ENCODE measurements around the gene ATG16L1. TPM values are rescaled to one million over a fixed set of nuclear protein-coding genes. Genes with fewer than 3 reads are reported as not detected.

Gene ATG16L1
- polyA plus RNA-seq, 1 donor from 2014 or later, result 67.6 TPM

DNA sequence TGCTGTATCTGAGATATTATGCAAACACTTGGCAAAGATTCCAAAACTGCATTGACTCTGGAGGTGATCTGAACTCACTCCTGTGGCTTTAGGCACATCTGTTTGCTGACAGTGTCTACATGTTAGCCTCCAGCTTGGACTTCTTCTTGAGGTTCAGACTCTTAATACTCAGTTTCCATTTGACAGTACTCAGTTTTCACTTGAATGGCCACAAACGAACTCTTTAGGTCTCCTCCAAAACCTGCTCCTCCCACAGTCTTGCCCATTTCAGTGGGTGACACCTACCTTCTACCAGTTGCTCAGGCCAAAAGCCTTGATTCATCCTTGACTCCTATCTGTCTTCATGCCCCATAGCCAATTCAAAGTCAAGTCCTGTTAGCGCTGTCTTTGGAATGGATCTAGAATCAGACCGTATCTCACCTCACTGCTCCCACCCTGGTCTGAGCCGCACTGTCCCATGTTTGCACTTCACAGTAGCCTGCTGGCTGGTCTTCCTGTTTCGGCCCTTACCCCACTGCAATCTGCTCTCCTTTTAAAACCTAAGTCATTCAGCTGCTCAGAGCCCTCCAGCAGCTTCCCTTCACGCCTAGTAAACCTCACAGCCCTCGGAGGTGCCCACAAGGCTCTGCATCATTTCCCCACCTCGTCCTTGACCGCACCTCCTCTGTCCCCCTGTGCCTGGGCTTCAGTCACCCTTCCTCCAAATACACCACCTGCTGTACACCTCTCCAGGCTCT lies 10.5 kb downstream of the ATG16L1 start:
- H3K79me2 ChIP-seq (replicated peaks; ENCODE audit: insufficient read depth, low read length), result no peaks in the 10 kb centered on the region
- H3K36me3 ChIP-seq (ENCODE audit: insufficient read depth, low read length), result no peaks in the 10 kb centered on the region
- H3K27ac ChIP-seq (ENCODE audit: low read length), result no peak overlapping the region
- H4K20me1 ChIP-seq (ENCODE audit: insufficient read depth), result no peaks in the 10 kb centered on the region
- H2AFZ ChIP-seq (ENCODE audit: low read depth, low read length), result no peak overlapping the region
- no peaks in the 10 kb centered on the region for H3K9me3 ChIP-seq (ENCODE audit: low read length)
- no peaks in the 10 kb centered on the region for H3K9me2 ChIP-seq (ENCODE audit: insufficient read depth, low read length)
- TF ChIP-seq EZH2 (IDR thresholded peaks at IDR 0.05; ENCODE audit: borderline replicate concordance, insufficient read depth, low read length, poor library complexity, severe bottlenecking), result no peak
- TF ChIP-seq TAF1 (IDR thresholded peaks at IDR 0.05; ENCODE audit: low read depth), result no peak
- no peak for TF ChIP-seq SMC3 (conservative IDR thresholded peaks at IDR 0.05; ENCODE audit: poor library complexity)
- TF ChIP-seq, protein P1, sequence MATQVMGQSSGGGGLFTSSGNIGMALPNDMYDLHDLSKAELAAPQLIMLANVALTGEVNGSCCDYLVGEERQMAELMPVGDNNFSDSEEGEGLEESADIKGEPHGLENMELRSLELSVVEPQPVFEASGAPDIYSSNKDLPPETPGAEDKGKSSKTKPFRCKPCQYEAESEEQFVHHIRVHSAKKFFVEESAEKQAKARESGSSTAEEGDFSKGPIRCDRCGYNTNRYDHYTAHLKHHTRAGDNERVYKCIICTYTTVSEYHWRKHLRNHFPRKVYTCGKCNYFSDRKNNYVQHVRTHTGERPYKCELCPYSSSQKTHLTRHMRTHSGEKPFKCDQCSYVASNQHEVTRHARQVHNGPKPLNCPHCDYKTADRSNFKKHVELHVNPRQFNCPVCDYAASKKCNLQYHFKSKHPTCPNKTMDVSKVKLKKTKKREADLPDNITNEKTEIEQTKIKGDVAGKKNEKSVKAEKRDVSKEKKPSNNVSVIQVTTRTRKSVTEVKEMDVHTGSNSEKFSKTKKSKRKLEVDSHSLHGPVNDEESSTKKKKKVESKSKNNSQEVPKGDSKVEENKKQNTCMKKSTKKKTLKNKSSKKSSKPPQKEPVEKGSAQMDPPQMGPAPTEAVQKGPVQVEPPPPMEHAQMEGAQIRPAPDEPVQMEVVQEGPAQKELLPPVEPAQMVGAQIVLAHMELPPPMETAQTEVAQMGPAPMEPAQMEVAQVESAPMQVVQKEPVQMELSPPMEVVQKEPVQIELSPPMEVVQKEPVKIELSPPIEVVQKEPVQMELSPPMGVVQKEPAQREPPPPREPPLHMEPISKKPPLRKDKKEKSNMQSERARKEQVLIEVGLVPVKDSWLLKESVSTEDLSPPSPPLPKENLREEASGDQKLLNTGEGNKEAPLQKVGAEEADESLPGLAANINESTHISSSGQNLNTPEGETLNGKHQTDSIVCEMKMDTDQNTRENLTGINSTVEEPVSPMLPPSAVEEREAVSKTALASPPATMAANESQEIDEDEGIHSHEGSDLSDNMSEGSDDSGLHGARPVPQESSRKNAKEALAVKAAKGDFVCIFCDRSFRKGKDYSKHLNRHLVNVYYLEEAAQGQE (IDR thresholded peaks at IDR 0.05; ENCODE audit: borderline replicate concordance), result no peak
- no peak for TF ChIP-seq EP300 (conservative IDR thresholded peaks at IDR 0.05; ENCODE audit: poor library complexity, severe bottlenecking)
- no peak for TF ChIP-seq POLR2AphosphoS5 (IDR thresholded peaks at IDR 0.05)
- no peak for TF ChIP-seq MXI1 (conservative IDR thresholded peaks at IDR 0.05; ENCODE audit: poor library complexity, severe bottlenecking)
- TF ChIP-seq, protein P2, sequence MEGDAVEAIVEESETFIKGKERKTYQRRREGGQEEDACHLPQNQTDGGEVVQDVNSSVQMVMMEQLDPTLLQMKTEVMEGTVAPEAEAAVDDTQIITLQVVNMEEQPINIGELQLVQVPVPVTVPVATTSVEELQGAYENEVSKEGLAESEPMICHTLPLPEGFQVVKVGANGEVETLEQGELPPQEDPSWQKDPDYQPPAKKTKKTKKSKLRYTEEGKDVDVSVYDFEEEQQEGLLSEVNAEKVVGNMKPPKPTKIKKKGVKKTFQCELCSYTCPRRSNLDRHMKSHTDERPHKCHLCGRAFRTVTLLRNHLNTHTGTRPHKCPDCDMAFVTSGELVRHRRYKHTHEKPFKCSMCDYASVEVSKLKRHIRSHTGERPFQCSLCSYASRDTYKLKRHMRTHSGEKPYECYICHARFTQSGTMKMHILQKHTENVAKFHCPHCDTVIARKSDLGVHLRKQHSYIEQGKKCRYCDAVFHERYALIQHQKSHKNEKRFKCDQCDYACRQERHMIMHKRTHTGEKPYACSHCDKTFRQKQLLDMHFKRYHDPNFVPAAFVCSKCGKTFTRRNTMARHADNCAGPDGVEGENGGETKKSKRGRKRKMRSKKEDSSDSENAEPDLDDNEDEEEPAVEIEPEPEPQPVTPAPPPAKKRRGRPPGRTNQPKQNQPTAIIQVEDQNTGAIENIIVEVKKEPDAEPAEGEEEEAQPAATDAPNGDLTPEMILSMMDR (IDR thresholded peaks at IDR 0.05; ENCODE audit: poor library complexity, severe bottlenecking), result no peak
- TF ChIP-seq RAD21 (conservative IDR thresholded peaks at IDR 0.05), result no peak
- H3F3A ChIP-seq (ENCODE audit: insufficient read depth, low read length, poor library complexity, severe bottlenecking), result no peaks in the 10 kb centered on the region
- no peak overlapping the region for H3K4me3 ChIP-seq (ENCODE audit: low read length)
- H3K4me2 ChIP-seq (ENCODE audit: low read length), result no peak overlapping the region
- H3K27me3 ChIP-seq (ENCODE audit: insufficient read depth, low read depth, low read length), result no peaks in the 10 kb centered on the region
- H3K9ac ChIP-seq (ENCODE audit: low read length), result no peak overlapping the region

DNA sequence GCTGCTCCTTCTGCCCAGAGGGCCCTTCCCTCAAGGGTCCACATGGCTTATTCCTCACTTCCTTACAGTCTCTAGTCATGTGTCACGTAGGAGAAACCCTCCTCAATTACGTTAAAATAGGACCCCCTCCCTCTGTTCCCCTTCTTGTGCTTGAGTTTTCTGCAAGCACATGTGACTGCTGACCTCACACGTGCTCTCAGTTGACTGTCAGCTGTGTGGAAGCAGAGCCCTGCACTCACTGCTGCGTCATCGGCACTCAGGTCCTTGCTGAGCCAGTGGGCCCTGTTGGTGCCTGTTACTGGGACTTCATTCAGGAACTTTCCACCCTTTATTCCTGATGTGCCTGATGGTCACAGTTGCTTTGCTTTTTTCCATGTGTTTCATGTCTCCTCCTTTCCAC lies 11.1 kb downstream of the ATG16L1 start:
- Histone ChIP-seq H3K36me3 (ENCODE audit: insufficient read depth, low read length) (no peaks in the 10 kb centered on the region), H3K27me3 (ENCODE audit: insufficient read depth, low read depth, low read length) (no peaks in the 10 kb centered on the region), H3K9ac (ENCODE audit: low read length) (no peak overlapping the region), H3K4me3 (ENCODE audit: low read length) (no peak overlapping the region), H3K27ac (ENCODE audit: low read length) (no peak overlapping the region), H2AFZ (ENCODE audit: low read depth, low read length) (no peak overlapping the region), H3K9me3 (ENCODE audit: low read length) (no peaks in the 10 kb centered on the region), H3K79me2 (replicated peaks; ENCODE audit: insufficient read depth, low read length) (no peaks in the 10 kb centered on the region), H4K20me1 (ENCODE audit: insufficient read depth) (no peaks in the 10 kb centered on the region), H3F3A (ENCODE audit: insufficient read depth, low read length, poor library complexity, severe bottlenecking) (no peaks in the 10 kb centered on the region), H3K9me2 (ENCODE audit: insufficient read depth, low read length) (no peaks in the 10 kb centered on the region), H3K4me2 (ENCODE audit: low read length) (no peak overlapping the region)
- TF ChIP-seq RAD21 (conservative IDR thresholded peaks at IDR 0.05), result no peak
- no peak for TF ChIP-seq MXI1 (conservative IDR thresholded peaks at IDR 0.05; ENCODE audit: poor library complexity, severe bottlenecking)
- TF ChIP-seq, protein P1 (IDR thresholded peaks at IDR 0.05; ENCODE audit: borderline replicate concordance), result no peak
- TF ChIP-seq SMC3 (conservative IDR thresholded peaks at IDR 0.05; ENCODE audit: poor library complexity), result no peak
- TF ChIP-seq EZH2 (IDR thresholded peaks at IDR 0.05; ENCODE audit: borderline replicate concordance, insufficient read depth, low read length, poor library complexity, severe bottlenecking), result no peak
- no peak for TF ChIP-seq EP300 (conservative IDR thresholded peaks at IDR 0.05; ENCODE audit: poor library complexity, severe bottlenecking)
- TF ChIP-seq, protein P2 (IDR thresholded peaks at IDR 0.05; ENCODE audit: poor library complexity, severe bottlenecking), result no peak
- TF ChIP-seq POLR2AphosphoS5 (IDR thresholded peaks at IDR 0.05), result no peak
